HepG2 (cell line): ENCODE data around the gene EWSR1. TPM values are rescaled to one million over a fixed set of nuclear protein-coding genes. Genes with fewer than 3 reads are reported as not detected.
A peak's percentile ranks its signal among the peaks of the same experiment; 100 is the strongest.

ENCODE experiments used
- ATAC-seq: fragments of 200-7000 bp; cut with Tn5 transposase; 3 replicates; pipeline ENCODE4 v1.9.1; 2020; ENCODE audit warnings: mild to moderate bottlenecking, moderate library complexity
- BruUV-seq: library from RNA; stranded (reverse); fragments of 400-500 nt; replicated peaks from 2 replicates; lab custom pipeline; 2021; lab: Mats Ljungman, UMichigan
- CTCF ChIA-PET: fragments of 300-600 bp; formaldehyde crosslinking; extraction: SDS; loops from one replicate; lab custom pipeline; 2021; ENCODE audit warnings: low total read pairs, inconsistent platforms, low intra/inter-chr PET ratio; lab: Yijun Ruan, JAX
- POLR2A ChIA-PET: fragments of 350-600 bp; sonication (Branson Sonifier 250); formaldehyde crosslinking; loops from one replicate; lab custom pipeline; 2020; ENCODE audit warnings: antibody characterized with exemption, inconsistent platforms; lab: Yijun Ruan, JAX
- DNase-seq: peaks from one replicate; pipeline ENCODE4 v3.0.0-alpha.2; 2015; ENCODE audit warnings: low spot score
- FAIRE-seq: peaks from 3 replicates; lab custom pipeline; 2011; peaks lifted over from hg19 to GRCh38; lab: Jason Lieb, UNC
- H2AFZ ChIP-seq: one replicate; pipeline ENCODE4 v1.6.1; 2011; ENCODE audit warnings: low read length, inconsistent platforms
- H3K27ac ChIP-seq: fragments of 300-600 bp; 3 replicates; pipeline ENCODE4 v1.8.0; 2011; ENCODE audit warnings: mixed run types, mild to moderate bottlenecking, mixed read lengths, low read length, inconsistent platforms; ENCODE audit not compliant: insufficient read depth; ENCODE audit errors: extremely low read length
- H3K27me3 ChIP-seq, 2 experiments: fragments of 200-600 bp in 1 of 2; 2 replicates in 1 of 2; 3 replicates in 1 of 2; pipeline versions ENCODE4 v1.6.0 to v1.8.0; 2011; ENCODE audit warnings: low read length in 2 of 2, mild to moderate bottlenecking in 2 of 2, moderate library complexity in 2 of 2, inconsistent platforms in 1 of 2; ENCODE audit not compliant: insufficient read depth in 2 of 2, control insufficient read depth in 1 of 2
- H3K36me3 ChIP-seq, 2 experiments: fragments of 200-600 bp in 1 of 2; replicated peaks in 1 of 2; 2 replicates in 1 of 2; 3 replicates in 1 of 2; pipeline versions ENCODE4 v1.5.1 to v1.8.0; 2011; ENCODE audit warnings: low read length in 2 of 2, inconsistent platforms in 1 of 2; ENCODE audit not compliant: insufficient read depth in 2 of 2, control insufficient read depth in 1 of 2
- H3K4me1 ChIP-seq: 2 replicates; pipeline ENCODE4 v1.5.1; 2012; ENCODE audit warnings: low read length, inconsistent platforms; ENCODE audit not compliant: insufficient read depth
- H3K4me2 ChIP-seq: 2 replicates; pipeline ENCODE4 v1.6.0; 2011; ENCODE audit warnings: low read depth, low read length, inconsistent platforms
- H3K4me3 ChIP-seq, 3 experiments: fragments of 200-600 bp in 1 of 3; sonication (generic), shearing (Covaris generic) in 1 of 3; replicated peaks in 1 of 3; 2 replicates each; pipeline ENCODE4 v1.5.1; 2011 to 2016; ENCODE audit warnings: low read length in 3 of 3, inconsistent platforms in 2 of 3, low read depth in 2 of 3, mild to moderate bottlenecking in 2 of 3, control low read depth in 1 of 3, mixed read lengths in 1 of 3; ENCODE audit not compliant: insufficient read depth in 1 of 3
- H3K79me2 ChIP-seq: one replicate; pipeline ENCODE4 v1.6.1; 2011; ENCODE audit warnings: low read length, inconsistent platforms; ENCODE audit not compliant: insufficient read depth
- H3K9ac ChIP-seq: 2 replicates; pipeline ENCODE4 v1.6.0; 2011; ENCODE audit warnings: mild to moderate bottlenecking, low read depth, low read length, inconsistent platforms; ENCODE audit not compliant: insufficient read depth
- H3K9me3 ChIP-seq: 2 replicates; pipeline ENCODE4 v1.5.1; 2012; ENCODE audit warnings: mild to moderate bottlenecking, low read length
- H4K20me1 ChIP-seq: 2 replicates; pipeline ENCODE4 v1.6.0; 2011; ENCODE audit warnings: inconsistent platforms, mild to moderate bottlenecking, low read length, moderate library complexity; ENCODE audit not compliant: insufficient read depth
- EED ChIP-seq: sonication (generic); formaldehyde crosslinking; IDR thresholded peaks from 2 replicates; pipeline ENCODE4 v1.5.0; 2020; ENCODE audit warnings: mild to moderate bottlenecking, missing genetic modification reagents
- HNF4G ChIP-seq, 2 experiments: sonication (generic) in 1 of 2; formaldehyde crosslinking in 1 of 2; IDR thresholded peaks; 2 replicates each; pipeline versions ENCODE4 v1.4.0 to v1.6.1; 2011 to 2020; ENCODE audit warnings: borderline replicate concordance in 2 of 2, low read depth in 2 of 2, mild to moderate bottlenecking in 2 of 2, low read length in 1 of 2, missing genetic modification reagents in 1 of 2, moderate library complexity in 1 of 2
- ZBTB40 ChIP-seq, 2 experiments: fragments of 450-650 bp in 1 of 2; sonication (generic) in 1 of 2; formaldehyde crosslinking in 1 of 2; IDR thresholded peaks; 2 replicates each; pipeline versions ENCODE4 v1.6.1 to v1.8.0; 2016 to 2022; ENCODE audit warnings: antibody characterized with exemption in 1 of 2, mild to moderate bottlenecking in 1 of 2, missing genetic modification reagents in 1 of 2
- ZNF276 ChIP-seq: sonication (generic); formaldehyde crosslinking; IDR thresholded peaks from 2 replicates; pipeline ENCODE4 v1.4.0; 2020; ENCODE audit warnings: mild to moderate bottlenecking, low read depth, missing genetic modification reagents
- ZNF34 ChIP-seq: sonication (generic); formaldehyde crosslinking; IDR thresholded peaks from 2 replicates; pipeline ENCODE4 v1.4.0; 2020; ENCODE audit warnings: mild to moderate bottlenecking, missing genetic modification reagents, borderline replicate concordance
- WGBS: methylation state at CpG from one replicate; pipeline ENCODE4 v1.1.6; 2017; ENCODE audit warnings: low lambda C conversion rate; 5-methylcytosine and 5-hydroxymethylcytosine counted together
- in situ Hi-C: cut with HindIII; loops from 2 replicates; pipeline ENCODE4 v1.10.0; 2017; ENCODE audit warnings: low pct_unique_long_range_greater_than_20kb; ENCODE audit not compliant: extremely low pct_ligation_motif_present
- intact Hi-C: fragments of 100-400 bp; cut with micrococcal nuclease; formaldehyde crosslinking; loops from one replicate; pipeline ENCODE4 v1.10.0; 2022; ENCODE audit not compliant: unreplicated experiment
- polyA plus RNA-seq, 8 experiments: library from polyadenylated mRNA; depleted of rRNA in 3 of 8; stranded (reverse) in 7 of 8; unstranded in 1 of 8; fragments of >200 nt; fragmentation: Illumina TruSeq in 4 of 8; extraction: Trizol in 4 of 8; gene quantifications; 2 replicates each; pipeline versions ENCODE4 v1.2.1 to v1.2.3, GENCODE V29; 2011 to 2016; ENCODE audit warnings: low read depth in 4 of 8, missing spikeins in 1 of 8, mixed read lengths in 1 of 8; ENCODE audit not compliant: insufficient read depth in 1 of 8
- total RNA-seq, 5 experiments: library from RNA; depleted of rRNA; stranded (reverse); fragments of >200 nt; fragmentation: Illumina TruSeq; extraction: Trizol; gene quantifications; 2 replicates each; pipeline ENCODE4 v1.2.3, GENCODE V29; 2016; ENCODE audit warnings: low read depth in 1 of 5

The EWSR1 gene
- total and polyA plus RNA-seq, 2 of the 13 experiments (the other 11 are each of a cell fraction or from before 2014, with no cell fraction given), result 211 to 326 TPM

- no TSS peak for BruUV-seq
- Histone ChIP-seq H3K4me3 (no peak overlapping the region), H3K4me2 (peak overlapping the region; percentile 59; the same call in 1 of the 2 replicates), H3K27ac (no peak overlapping the region), H2AFZ (no peak overlapping the region), H3K9me3 (no peaks in the 10 kb centered on the region), H3K9ac (no peak overlapping the region), H3K36me3 (no peaks in the 10 kb centered on the region), H4K20me1 (no peaks in the 10 kb centered on the region), H3K27me3 (0 out of 5 replicates have a peak, but pooled peaks cover 0 to 8% of the 10 kb centered on the region in 2 experiments), H3K79me2 (no peaks in the 10 kb centered on the region), H3K4me1 (peaks cover 16% of the 10 kb centered on the region)
- intact Hi-C loops, result loop anchor here (1.0 to 5.0 kb wide), 2 partner anchors 43 to 88 kb away; no protein-coding TSS in a partner anchor
- POLR2A ChIA-PET, result interaction anchor here (1.1 to 1.3 kb wide), 3 partner anchors 21 to 43 kb away, joined by 3 to 5 read pairs (median 4); partner anchors contain the start of gene EMID1
- WGBS, result 24% methylated on average over 3 of the region's 7 CpGs
- CTCF ChIA-PET, result interaction anchor here (1.8 to 2.1 kb wide), 3 partner anchors 39 to 91 kb away, joined by 7 to 18 read pairs (median 11); partner anchors contain the start of gene EMID1
- ATAC-seq (peak; percentile 40), FAIRE-seq (no peak), DNase-seq (no peak)
- in situ Hi-C loops, result loop anchor here (5.0 kb wide), 1 partner anchor 43 kb away; no protein-coding TSS in a partner anchor
- TF ChIP-seq EED (CRISPR knock-in tag) (peak; percentile 42; the same call in 1 of the 2 replicates), ZNF34 (CRISPR knock-in tag) (no peak), ZBTB40 (IDR thresholded peaks at IDR 0.05) (no peak), ZBTB40 (CRISPR knock-in tag; IDR thresholded peaks at IDR 0.05) (0 out of 2 replicates have a peak, but pooled peaks have one; percentile 28), ZNF276 (CRISPR knock-in tag) (no peak), HNF4G (IDR thresholded peaks at IDR 0.05; ENCODE audit: borderline replicate concordance, low read depth, low read length) (no peak), HNF4G (CRISPR knock-in tag; IDR thresholded peaks at IDR 0.05; ENCODE audit: borderline replicate concordance, low read depth) (peak; percentile 25; the same call in 1 of the 2 replicates)
- TF ChIP-seq, all 625 proteins: peak for 3
Observed at GRCh38 chr22:29244785-29245625, 23.1 kb upstream of the EWSR1 start.
